ENCODE data around the gene OBSL1. TPM values are rescaled to one million over a fixed set of nuclear protein-coding genes. Genes with fewer than 3 reads are reported as not detected.

The OBSL1 gene
- polyA plus RNA-seq, 4 donors: 4.5 to 97.4 (median 15.4) TPM

GRCh38 chr2:219522111-219523030 is 49.0 kb downstream of the OBSL1 start:
- H3K9me3 ChIP-seq (ENCODE audit: control insufficient read depth in 2 of 2, insufficient read depth in 1 of 2, low read depth in 1 of 2, low read length in 1 of 2): no peaks in the 10 kb centered on the region
- H3K4me3 ChIP-seq (ENCODE audit: low read depth in 1 of 3, low read length in 3 of 3): no peak overlapping the region
- DNase-seq (no peak), FAIRE-seq (no peak)
- peaks cover 0 to 86% (median 36%) of the 10 kb centered on the region in 3 donors for H3K27me3 ChIP-seq (ENCODE audit: control insufficient read depth in 3 of 3, insufficient read depth in 3 of 3, low read length in 3 of 3)
- 2 to 3% (median 3%) methylated on average over 41 to 70 of the region's 70 CpGs for WGBS, 3 donors
- H3K27ac ChIP-seq (ENCODE audit: low read depth in 1 of 3, low read length in 2 of 3): no peak overlapping the region
- H3K36me3 ChIP-seq (ENCODE audit: control insufficient read depth in 3 of 3, insufficient read depth in 2 of 3, low read depth in 1 of 3, low read length in 3 of 3): no peaks in the 10 kb centered on the region
- H3K4me1 ChIP-seq (ENCODE audit: control insufficient read depth in 3 of 3, insufficient read depth in 2 of 3, low read depth in 1 of 3, low read length in 2 of 3): peaks cover 0 to 29% (median 0%) of the 10 kb centered on the region in 3 donors

- H3K27me3 ChIP-seq (ENCODE audit: control insufficient read depth in 3 of 3, insufficient read depth in 3 of 3, low read length in 3 of 3): peaks cover 0 to 86% (median 31%) of the 10 kb centered on the region in 3 donors
- no peak for FAIRE-seq
- no peaks in the 10 kb centered on the region for H3K36me3 ChIP-seq (ENCODE audit: control insufficient read depth in 3 of 3, insufficient read depth in 2 of 3, low read depth in 1 of 3, low read length in 3 of 3)
- H3K4me1 ChIP-seq (ENCODE audit: control insufficient read depth in 3 of 3, insufficient read depth in 2 of 3, low read depth in 1 of 3, low read length in 2 of 3): peaks cover 0 to 22% (median 0%) of the 10 kb centered on the region in 3 donors
- no peaks in the 10 kb centered on the region for H3K9me3 ChIP-seq (ENCODE audit: control insufficient read depth in 2 of 2, insufficient read depth in 1 of 2, low read depth in 1 of 2, low read length in 1 of 2)
- DNase-seq: peak in 1 of 2 donors; percentile 56
- no peak overlapping the region for H3K27ac ChIP-seq (ENCODE audit: low read depth in 1 of 3, low read length in 2 of 3)
- WGBS, 3 donors: 9 to 13% (median 11%) methylated on average over 14 of the region's 14 CpGs
- H3K4me3 ChIP-seq (ENCODE audit: low read depth in 1 of 3, low read length in 3 of 3): no peak overlapping the region
Measured at GRCh38 chr2:219521066-219521880, 50.1 kb downstream of the OBSL1 start.

DNA sequence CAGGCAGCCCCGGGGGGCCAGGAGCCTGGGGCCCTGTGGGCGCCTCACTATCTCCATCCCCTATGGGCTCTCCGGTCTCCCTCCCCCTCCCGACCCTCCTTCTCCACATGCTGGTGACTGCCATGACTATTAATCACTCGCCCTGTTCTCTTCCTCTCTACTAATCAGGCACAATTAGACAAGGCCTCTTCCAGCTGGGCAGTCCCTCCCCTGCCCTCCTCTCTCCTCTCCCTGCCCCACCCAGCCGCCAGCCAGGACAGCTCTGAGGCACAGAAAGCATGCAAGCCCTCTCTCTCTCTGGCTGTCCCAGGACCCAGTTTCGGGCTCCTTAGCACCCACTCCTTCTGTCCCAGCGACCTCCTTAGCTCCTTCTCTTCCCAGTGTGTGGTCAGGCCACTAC is 51.3 kb downstream of the OBSL1 start:
- WGBS, 3 donors: 49 to 67% (median 52%) methylated on average over 6 to 8 of the region's 8 CpGs
- H3K4me1 ChIP-seq (ENCODE audit: control insufficient read depth in 3 of 3, insufficient read depth in 2 of 3, low read depth in 1 of 3, low read length in 2 of 3): peaks cover 0 to 12% (median 0%) of the 10 kb centered on the region in 3 donors
- no peaks in the 10 kb centered on the region for H3K36me3 ChIP-seq (ENCODE audit: control insufficient read depth in 3 of 3, insufficient read depth in 2 of 3, low read depth in 1 of 3, low read length in 3 of 3)
- peaks cover 0 to 88% (median 34%) of the 10 kb centered on the region in 3 donors for H3K27me3 ChIP-seq (ENCODE audit: control insufficient read depth in 3 of 3, insufficient read depth in 3 of 3, low read length in 3 of 3)
- no peak overlapping the region for H3K4me3 ChIP-seq (ENCODE audit: low read depth in 1 of 3, low read length in 3 of 3)
- DNase-seq (no peak), FAIRE-seq (no peak)
- H3K9me3 ChIP-seq (ENCODE audit: control insufficient read depth in 2 of 2, insufficient read depth in 1 of 2, low read depth in 1 of 2, low read length in 1 of 2): no peaks in the 10 kb centered on the region
- no peak overlapping the region for H3K27ac ChIP-seq (ENCODE audit: low read depth in 1 of 3, low read length in 2 of 3)

- WGBS, 3 donors: 75 to 86% (median 85%) methylated on average over 9 of the region's 9 CpGs
- FAIRE-seq (no peak), DNase-seq (no peak)
- H3K9me3 ChIP-seq (ENCODE audit: control insufficient read depth in 2 of 2, insufficient read depth in 1 of 2, low read depth in 1 of 2, low read length in 1 of 2): no peaks in the 10 kb centered on the region
- peaks cover 0 to 14% (median 0%) of the 10 kb centered on the region in 3 donors for H3K4me1 ChIP-seq (ENCODE audit: control insufficient read depth in 3 of 3, insufficient read depth in 2 of 3, low read depth in 1 of 3, low read length in 2 of 3)
- H3K27ac ChIP-seq (ENCODE audit: low read depth in 1 of 3, low read length in 2 of 3): no peak overlapping the region
- H3K4me3 ChIP-seq (ENCODE audit: low read depth in 1 of 3, low read length in 3 of 3): no peak overlapping the region
- H3K27me3 ChIP-seq (ENCODE audit: control insufficient read depth in 3 of 3, insufficient read depth in 3 of 3, low read length in 3 of 3): peaks cover 1 to 88% (median 36%) of the 10 kb centered on the region in 3 donors
- no peaks in the 10 kb centered on the region for H3K36me3 ChIP-seq (ENCODE audit: control insufficient read depth in 3 of 3, insufficient read depth in 2 of 3, low read depth in 1 of 3, low read length in 3 of 3)
Measured at GRCh38 chr2:219519526-219519916, 51.8 kb downstream of the OBSL1 start.

- WGBS, 3 donors: 51 to 59% (median 55%) methylated on average over 8 to 10 of the region's 10 CpGs
- Histone ChIP-seq H3K27me3 (ENCODE audit: control insufficient read depth in 3 of 3, insufficient read depth in 3 of 3, low read length in 3 of 3) (peaks cover 11 to 88% (median 39%) of the 10 kb centered on the region in 3 donors), H3K27ac (ENCODE audit: low read depth in 1 of 3, low read length in 2 of 3) (no peak overlapping the region), H3K4me3 (ENCODE audit: low read depth in 1 of 3, low read length in 3 of 3) (no peak overlapping the region), H3K4me1 (ENCODE audit: control insufficient read depth in 3 of 3, insufficient read depth in 2 of 3, low read depth in 1 of 3, low read length in 2 of 3) (peaks cover 0 to 18% (median 0%) of the 10 kb centered on the region in 3 donors), H3K36me3 (ENCODE audit: control insufficient read depth in 3 of 3, insufficient read depth in 2 of 3, low read depth in 1 of 3, low read length in 3 of 3) (no peaks in the 10 kb centered on the region), H3K9me3 (ENCODE audit: control insufficient read depth in 2 of 2, insufficient read depth in 1 of 2, low read depth in 1 of 2, low read length in 1 of 2) (no peaks in the 10 kb centered on the region)
- FAIRE-seq: no peak
- DNase-seq: no peak
Measured at GRCh38 chr2:219517954-219518778, 53.2 kb downstream of the OBSL1 start.

DNA sequence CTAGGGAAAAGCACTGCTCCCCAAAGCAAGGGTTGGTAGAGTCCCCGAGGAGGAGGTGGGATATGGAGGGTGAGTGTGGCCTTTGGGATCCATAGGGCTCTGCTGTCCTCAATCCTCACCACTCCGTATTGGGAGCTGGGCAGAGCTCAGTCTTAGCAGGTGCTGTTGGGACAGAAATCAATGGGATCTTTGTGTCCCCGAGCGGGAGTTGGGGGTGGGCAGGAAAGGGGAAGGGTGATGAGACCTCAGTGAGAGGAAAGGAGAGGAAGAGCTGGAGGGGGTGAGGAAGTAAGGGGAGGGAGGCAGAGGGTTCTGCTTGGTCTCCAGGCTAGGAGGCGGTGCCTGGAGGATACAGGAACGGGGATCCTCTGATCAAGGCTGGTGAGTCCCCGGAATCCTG is 54.5 kb downstream of the OBSL1 start:
- no peak for FAIRE-seq
- Histone ChIP-seq H3K27me3 (ENCODE audit: control insufficient read depth in 3 of 3, insufficient read depth in 3 of 3, low read length in 3 of 3) (peaks cover 11 to 91% (median 40%) of the 10 kb centered on the region in 3 donors), H3K4me3 (ENCODE audit: low read depth in 1 of 3, low read length in 3 of 3) (no peak overlapping the region), H3K36me3 (ENCODE audit: control insufficient read depth in 3 of 3, insufficient read depth in 2 of 3, low read depth in 1 of 3, low read length in 3 of 3) (no peaks in the 10 kb centered on the region), H3K27ac (ENCODE audit: low read depth in 1 of 3, low read length in 2 of 3) (no peak overlapping the region), H3K9me3 (ENCODE audit: control insufficient read depth in 2 of 2, insufficient read depth in 1 of 2, low read depth in 1 of 2, low read length in 1 of 2) (no peaks in the 10 kb centered on the region), H3K4me1 (ENCODE audit: control insufficient read depth in 3 of 3, insufficient read depth in 2 of 3, low read depth in 1 of 3, low read length in 2 of 3) (peaks cover 0 to 21% (median 0%) of the 10 kb centered on the region in 3 donors)
- WGBS, 3 donors: 48 to 55% (median 50%) methylated on average over 6 to 7 of the region's 7 CpGs
- no peak for DNase-seq

- no peak overlapping the region for H3K4me3 ChIP-seq (ENCODE audit: low read depth in 1 of 3, low read length in 3 of 3)
- H3K36me3 ChIP-seq (ENCODE audit: control insufficient read depth in 3 of 3, insufficient read depth in 2 of 3, low read depth in 1 of 3, low read length in 3 of 3): no peaks in the 10 kb centered on the region
- peaks cover 0 to 4% of the 10 kb centered on the region in 2 donors for H3K9me3 ChIP-seq (ENCODE audit: control insufficient read depth in 2 of 2, insufficient read depth in 1 of 2, low read depth in 1 of 2, low read length in 1 of 2)
- no peak overlapping the region for H3K27ac ChIP-seq (ENCODE audit: low read depth in 1 of 3, low read length in 2 of 3)
- DNase-seq: no peak
- peaks cover 0 to 15% (median 0%) of the 10 kb centered on the region in 3 donors for H3K4me1 ChIP-seq (ENCODE audit: control insufficient read depth in 3 of 3, insufficient read depth in 2 of 3, low read depth in 1 of 3, low read length in 2 of 3)
- H3K27me3 ChIP-seq (ENCODE audit: control insufficient read depth in 3 of 3, insufficient read depth in 3 of 3, low read length in 3 of 3): peaks cover 11 to 89% (median 37%) of the 10 kb centered on the region in 3 donors
- 44 to 65% (median 53%) methylated on average over 17 of the region's 17 CpGs for WGBS, 3 donors
- no peak for FAIRE-seq
Measured at GRCh38 chr2:219515874-219516629, 55.3 kb downstream of the OBSL1 start.

Data from small intestine (tissue), 7 donors.